ENCODE results near the gene TMEM178B.

TMEM178B gene

DNA sequence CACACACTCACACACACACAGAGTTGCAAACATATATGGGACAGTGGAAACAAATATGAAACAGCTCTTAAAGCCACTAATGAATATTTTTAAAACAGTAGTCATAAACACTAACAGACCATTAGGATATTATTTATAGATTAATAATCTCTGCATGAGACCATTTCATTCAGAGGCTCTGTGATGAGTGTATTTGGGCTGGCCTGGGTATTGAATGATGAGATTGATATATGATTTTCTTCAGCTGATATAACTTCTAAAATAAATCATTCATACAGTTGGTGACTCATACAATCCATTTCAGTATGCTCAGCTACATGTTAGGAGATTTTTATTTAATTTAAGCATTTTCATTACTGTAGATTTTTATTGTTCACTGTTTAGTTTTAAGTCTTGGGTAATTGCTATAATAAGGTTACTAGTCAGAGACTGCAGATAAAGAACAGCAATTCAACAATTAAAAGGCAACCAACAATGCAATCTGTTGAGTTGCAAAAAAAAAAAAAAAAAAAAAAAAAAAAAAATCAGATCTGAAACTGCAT is 452.2 kb downstream of the TMEM178B start:
- no peak for DNase-seq (ENCODE audit: low read depth in 2 of 2)

DNA sequence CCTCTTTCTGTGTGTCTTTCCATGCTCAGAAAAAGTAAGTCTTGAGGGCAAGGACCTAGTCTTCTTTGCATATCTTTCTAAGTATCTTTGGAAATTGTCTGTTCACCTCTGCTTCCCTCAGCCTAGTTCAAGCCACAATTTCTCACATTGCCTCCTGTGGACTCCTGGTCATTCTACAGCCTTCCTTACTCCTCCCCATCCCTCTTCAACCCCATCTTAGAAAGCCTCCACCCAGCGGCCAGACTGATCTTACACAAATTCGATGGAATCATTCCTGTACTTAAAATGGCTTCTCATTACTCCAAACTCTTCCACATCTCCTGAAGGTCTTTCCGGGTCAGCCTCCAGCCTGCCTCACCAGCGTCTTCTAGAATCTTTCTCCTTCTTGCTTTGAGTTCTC is 453.2 kb downstream of the TMEM178B start:
- no peak for DNase-seq (ENCODE audit: low read depth in 2 of 2)

DNA sequence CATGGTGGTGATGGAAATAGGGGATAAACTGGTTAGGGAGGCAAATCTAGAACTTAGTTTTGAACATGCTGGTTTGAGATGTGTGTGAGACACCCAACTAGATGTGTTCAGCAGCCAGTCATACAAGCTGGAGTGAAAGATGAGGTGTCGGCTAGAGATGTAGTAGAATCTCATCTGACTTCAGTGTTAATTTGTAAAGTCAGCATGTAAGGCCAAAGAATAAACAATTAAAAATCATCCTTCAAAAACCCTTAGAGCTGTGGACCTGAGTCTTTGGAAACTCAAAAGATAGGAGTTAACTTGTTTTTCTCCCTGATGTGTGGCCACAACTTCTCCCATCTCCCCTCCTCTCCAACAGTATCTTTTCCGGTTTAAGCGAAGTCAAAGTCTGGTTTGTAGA is 454.5 kb downstream of the TMEM178B start:
- DNase-seq (ENCODE audit: low read depth in 2 of 2), result no peak
